WERI-Rb-1 (cell line): ENCODE results near the gene AP3S1.

Source experiments
- DNase-seq: peaks from one replicate; pipeline ENCODE4 v3.0.0-alpha.2; 2020
- H3K27ac ChIP-seq: fragments of 250-450 bp; sonication (Bioruptor Pico); 2 replicates; pipeline ENCODE4 v1.5.1; 2020; ENCODE audit warnings: mild to moderate bottlenecking, moderate library complexity
- H3K27me3 ChIP-seq: fragments of 250-450 bp; sonication (Bioruptor Pico); 2 replicates; pipeline ENCODE4 v1.5.1; 2021; ENCODE audit warnings: mild to moderate bottlenecking, low read depth, moderate library complexity; ENCODE audit not compliant: insufficient read depth, severe bottlenecking
- H3K36me3 ChIP-seq: fragments of 250-450 bp; sonication (Bioruptor Pico); 2 replicates; pipeline ENCODE4 v1.5.1; 2020; ENCODE audit warnings: mild to moderate bottlenecking, moderate library complexity
- H3K4me3 ChIP-seq: 2 replicates; pipeline ENCODE4 v1.5.1; 2011; ENCODE audit warnings: low read depth, mild to moderate bottlenecking, control low read depth, low read length
- H3K9me3 ChIP-seq: fragments of 250-450 bp; sonication (Bioruptor Pico); 2 replicates; pipeline ENCODE4 v1.5.1; 2021; ENCODE audit warnings: mild to moderate bottlenecking, moderate library complexity; ENCODE audit not compliant: severe bottlenecking
- CTCF ChIP-seq: IDR thresholded peaks from 2 replicates; pipeline ENCODE4 v1.5.1; 2011; ENCODE audit warnings: low read depth, mild to moderate bottlenecking, control low read depth, inconsistent platforms, low read length

AP3S1 gene

GRCh38 chr5:115940080-115940810 lies 98.5 kb downstream of the AP3S1 start:
- no peak overlapping the region for H3K4me3 ChIP-seq
- no peaks in the 10 kb centered on the region for H3K27me3 ChIP-seq
- H3K9me3 ChIP-seq, result no peaks in the 10 kb centered on the region
- DNase-seq, result no peak
- H3K27ac ChIP-seq, result no peak overlapping the region
- TF ChIP-seq CTCF, result no peak
- no peaks in the 10 kb centered on the region for H3K36me3 ChIP-seq

GRCh38 chr5:115941051-115941675 lies 99.4 kb downstream of the AP3S1 start:
- DNase-seq, result no peak
- Histone ChIP-seq H3K27me3 (no peaks in the 10 kb centered on the region), H3K4me3 (no peak overlapping the region), H3K27ac (no peak overlapping the region), H3K36me3 (no peaks in the 10 kb centered on the region), H3K9me3 (no peaks in the 10 kb centered on the region)
- no peak for TF ChIP-seq CTCF

- no peak for TF ChIP-seq CTCF
- DNase-seq, result no peak
- no peak overlapping the region for H3K27ac ChIP-seq
Measured at GRCh38 chr5:115944501-115944900, 102.8 kb downstream of the AP3S1 start.

GRCh38 chr5:115946655-115947054 lies 104.9 kb downstream of the AP3S1 start:
- TF ChIP-seq CTCF, result no peak
- DNase-seq, result no peak
- no peaks in the 10 kb centered on the region for H3K36me3 ChIP-seq
- no peak overlapping the region for H3K4me3 ChIP-seq
- H3K27ac ChIP-seq, result no peak overlapping the region
- H3K27me3 ChIP-seq, result no peaks in the 10 kb centered on the region
- H3K9me3 ChIP-seq, result no peaks in the 10 kb centered on the region

More at GRCh38 chr5:115944501-115944900, 102.8 kb downstream of the AP3S1 start:
- Histone ChIP-seq H3K27me3 (no peaks in the 10 kb centered on the region), H3K4me3 (no peak overlapping the region), H3K9me3 (no peaks in the 10 kb centered on the region), H3K36me3 (no peaks in the 10 kb centered on the region)

GRCh38 chr5:115947260-115947659 lies 105.5 kb downstream of the AP3S1 start:
- TF ChIP-seq CTCF, result no peak
- Histone ChIP-seq H3K27ac (no peak overlapping the region), H3K36me3 (no peaks in the 10 kb centered on the region), H3K27me3 (no peaks in the 10 kb centered on the region), H3K4me3 (no peak overlapping the region), H3K9me3 (no peaks in the 10 kb centered on the region)
- no peak for DNase-seq
